Thyroid gland (tissue), 4 donors: ENCODE results near the gene WFDC1. TPM values are rescaled to one million over a fixed set of nuclear protein-coding genes. Genes with fewer than 3 reads are reported as not detected.

Experiments
- DNase-seq, 2 donors: peaks; one replicate each; pipeline ENCODE4 v3.0.0-alpha.2; 2019
- H3K27ac ChIP-seq, 3 donors: fragments of 200-600 bp; sonication (generic); 1 replicate in 2 of 3; 2 replicates in 1 of 3; pipeline ENCODE4 v1.5.1; 2016 to 2019; ENCODE audit warnings: mild to moderate bottlenecking in 1 of 3, moderate library complexity in 1 of 3
- H3K27me3 ChIP-seq: fragments of 200-600 bp; sonication (generic); one replicate; pipeline ENCODE4 v1.5.1; 2019
- H3K36me3 ChIP-seq, 2 donors: fragments of 200-600 bp; sonication (generic); one replicate each; pipeline ENCODE4 v1.5.1; 2016 to 2019
- H3K4me1 ChIP-seq, 2 donors: fragments of 200-600 bp; sonication (generic); one replicate each; pipeline ENCODE4 v1.5.1; 2017 to 2019
- H3K4me3 ChIP-seq, 3 donors: fragments of 200-600 bp; sonication (generic); replicated peaks in 1 of 3; 1 replicate in 2 of 3; 2 replicates in 1 of 3; pipeline ENCODE4 v1.5.1; 2016; ENCODE audit warnings: mild to moderate bottlenecking in 1 of 3
- H3K9me3 ChIP-seq: fragments of 200-600 bp; sonication (generic); one replicate; pipeline ENCODE4 v1.5.1; 2017
- CTCF ChIP-seq, 6 experiments: fragments of 200-600 bp in 3 of 6; fragments of 450-650 bp in 3 of 6; sonication (generic) in 3 of 6; IDR thresholded peaks; one replicate each; pipeline ENCODE4 v1.5.1; 2016 to 2019; ENCODE audit warnings: antibody characterized with exemption in 6 of 6, mild to moderate bottlenecking in 2 of 6, inconsistent platforms in 1 of 6, moderate library complexity in 1 of 6
- POLR2A ChIP-seq, 2 donors: fragments of 450-650 bp; IDR thresholded peaks; one replicate each; pipeline ENCODE4 v1.6.1; 2017; ENCODE audit warnings: antibody characterized with exemption in 2 of 2, mild to moderate bottlenecking in 2 of 2, moderate library complexity in 1 of 2
- WGBS, 2 donors: methylation state at CpG; one replicate each; pipeline ENCODE4 v1.1.5; 2017; 5-methylcytosine and 5-hydroxymethylcytosine counted together
- intact Hi-C: fragments of 100-400 bp; cut with DNase I; formaldehyde crosslinking; loops from one replicate; pipeline ENCODE4 v1.15.1; 2023
- small RNA-seq: library from RNA; depleted of rRNA; stranded (forward); fragments of <200 nt; gene quantifications from one replicate; pipeline ENCODE3, GENCODE V24; 2016
- total RNA-seq, 4 donors: library from RNA; depleted of rRNA; stranded (reverse); fragments of >200 nt; gene quantifications; one replicate each; pipeline ENCODE4 v1.2.3, GENCODE V29; 2016

Gene WFDC1
- total RNA-seq, 4 donors from 2014 or later, result 1.3 to 2.1 (median 1.6) TPM; not detected in 1

- Histone ChIP-seq H3K36me3 (no peaks in the 10 kb centered on the region), H3K27me3 (no peaks in the 10 kb centered on the region), H3K4me1 (peaks cover 0 to 4% of the 10 kb centered on the region in 2 donors), H3K27ac (no peak overlapping the region), H3K4me3 (no peak overlapping the region), H3K9me3 (no peaks in the 10 kb centered on the region)
- TF ChIP-seq POLR2A (IDR thresholded peaks at IDR 0.05), result no peak
- no peak for TF ChIP-seq CTCF (IDR thresholded peaks at IDR 0.05)
- peak; percentile 42 for DNase-seq
- 61 to 63% methylated on average over 11 of the region's 11 CpGs for WGBS, 2 donors
- intact Hi-C loops, result no loop called here
Observed at GRCh38 chr16:84379008-84379708, 84.5 kb downstream of the WFDC1 start.

Small RNA genes lying within 50 kb of the gene (small RNA-seq; reads per million reads assigned to genes)
- gene RNA5SP433, result not detected

Other genes starting within 250 kb of the WFDC1 start
- 100 to 1,000 TPM; 126 to 185 (median 166) TPM for gene MBTPS1, start 177.9 kb upstream of the WFDC1 start, total RNA-seq
- 10 to 100 TPM; 37.2 to 82.9 (median 59.5) TPM for gene HSDL1, start 149.7 kb upstream of the WFDC1 start, total RNA-seq
- 10 to 100 TPM in 1 of 4 donors, 1 to 10 TPM in 3; 1.5 to 11.2 (median 2.8) TPM for gene DNAAF1, start 149.6 kb upstream of the WFDC1 start, total RNA-seq
- gene TAF1C, start 107.8 kb upstream of the WFDC1 start, total RNA-seq, result 10 to 100 TPM; 29.4 to 64.2 (median 56.3) TPM
- under 1 TPM; 0.24 to 0.78 (median 0.54) TPM for gene ADAD2, start 103.7 kb upstream of the WFDC1 start, total RNA-seq
- gene KCNG4, start 54.9 kb upstream of the WFDC1 start, total RNA-seq, result not detected
- gene ATP2C2, start 73.7 kb downstream of the WFDC1 start, total RNA-seq, result 10 to 100 TPM; 12.9 to 26.9 (median 18.6) TPM
- 10 to 100 TPM; 14.5 to 19.2 (median 16.3) TPM for gene MEAK7, start 209.8 kb downstream of the WFDC1 start, total RNA-seq